WTC11 (cell line): Measurements from ENCODE around the gene GPD1L. TPM values are rescaled to one million over a fixed set of nuclear protein-coding genes. Genes with fewer than 3 reads are reported as not detected.

Experiments used
- ATAC-seq: fragments of 200-7000 bp; cut with Tn5 transposase; 2 replicates; pipeline ENCODE4 v1.10.0; 2021; ENCODE audit warnings: mild to moderate bottlenecking, moderate library complexity
- CTCF ChIA-PET: fragments of 300-600 bp; sonication (Branson Sonifier 250); formaldehyde crosslinking; loops from one replicate; lab custom pipeline; 2021; ENCODE audit warnings: antibody characterized with exemption; lab: Charles Lee
- POLR2A ChIA-PET: fragments of 350-600 bp; sonication (Branson Sonifier 250); formaldehyde crosslinking; loops from one replicate; lab custom pipeline; 2021; ENCODE audit warnings: antibody characterized with exemption; lab: Charles Lee
- DNase-seq: peaks from one replicate; pipeline ENCODE4 v3.0.0; 2021; ENCODE audit warnings: low spot score
- H3K27ac Mint-ChIP-seq: 2 replicates; pipeline ENCODE4 v1.8.0; 2021; ENCODE audit warnings: mixed read lengths
- H3K27me3 Mint-ChIP-seq: 2 replicates; pipeline ENCODE4 v1.8.0; 2021; ENCODE audit warnings: low read depth, mild to moderate bottlenecking, moderate library complexity, mixed read lengths
- H3K36me3 Mint-ChIP-seq: 2 replicates; pipeline ENCODE4 v1.8.0; 2021; ENCODE audit warnings: mixed read lengths
- H3K4me1 Mint-ChIP-seq: 2 replicates; pipeline ENCODE4 v1.8.0; 2022; ENCODE audit warnings: mixed read lengths
- H3K4me3 Mint-ChIP-seq: 2 replicates; pipeline ENCODE4 v1.8.0; 2021; ENCODE audit warnings: mild to moderate bottlenecking, moderate library complexity, mixed read lengths
- H3K9me3 Mint-ChIP-seq: 2 replicates; pipeline ENCODE4 v1.8.0; 2021; ENCODE audit warnings: mixed read lengths
- ATF2 ChIP-seq: sonication (generic); formaldehyde crosslinking; IDR thresholded peaks from 2 replicates; pipeline ENCODE4 v1.8.1; 2022; ENCODE audit warnings: low read depth, missing genetic modification reagents, borderline replicate concordance
- CDX4 ChIP-seq: fragments of 250-450 bp; sonication (Bioruptor Pico); IDR thresholded peaks from 2 replicates; pipeline ENCODE4 v1.9.0; 2021; ENCODE audit warnings: moderate library complexity, mild to moderate bottlenecking, inconsistent platforms, borderline replicate concordance
- CREB1 ChIP-seq: sonication (generic); formaldehyde crosslinking; IDR thresholded peaks from 2 replicates; pipeline ENCODE4 v1.8.0; 2023; ENCODE audit warnings: mild to moderate bottlenecking, missing genetic modification reagents
- E2F1 ChIP-seq: sonication (generic); formaldehyde crosslinking; IDR thresholded peaks from 2 replicates; pipeline ENCODE4 v1.8.0; 2022; ENCODE audit warnings: mild to moderate bottlenecking, missing genetic modification reagents
- EMX1 ChIP-seq: fragments of 250-450 bp; sonication (Bioruptor Pico); IDR thresholded peaks from 2 replicates; pipeline ENCODE4 v1.8.0; 2021; ENCODE audit warnings: mild to moderate bottlenecking
- FOXK1 ChIP-seq: sonication (generic); formaldehyde crosslinking; IDR thresholded peaks from 2 replicates; pipeline ENCODE4 v1.8.0; 2022; ENCODE audit warnings: mild to moderate bottlenecking, moderate library complexity, missing genetic modification reagents
- FOXP1 ChIP-seq: sonication (generic); formaldehyde crosslinking; IDR thresholded peaks from 2 replicates; pipeline ENCODE4 v1.8.0; 2022; ENCODE audit warnings: missing genetic modification reagents, mild to moderate bottlenecking, moderate library complexity, borderline replicate concordance
- GABPB1 ChIP-seq: sonication (generic); formaldehyde crosslinking; IDR thresholded peaks from 2 replicates; pipeline ENCODE4 v1.8.1; 2023; ENCODE audit warnings: mild to moderate bottlenecking, missing genetic modification reagents
- JAZF1 ChIP-seq: fragments of 250-450 bp; sonication (Bioruptor Pico); IDR thresholded peaks from 2 replicates; pipeline ENCODE4 v1.9.0; 2021; ENCODE audit warnings: moderate library complexity, mild to moderate bottlenecking, inconsistent platforms
- MLX ChIP-seq: sonication (generic); formaldehyde crosslinking; IDR thresholded peaks from 2 replicates; pipeline ENCODE4 v1.8.1; 2023; ENCODE audit warnings: mild to moderate bottlenecking, missing genetic modification reagents, moderate library complexity
- NFATC4 ChIP-seq: fragments of 250-450 bp; sonication (Bioruptor Pico); IDR thresholded peaks from 2 replicates; pipeline ENCODE4 v1.9.0; 2021; ENCODE audit warnings: mild to moderate bottlenecking
- NFYB ChIP-seq: sonication (generic); formaldehyde crosslinking; conservative IDR thresholded peaks from 2 replicates; pipeline ENCODE4 v1.8.0; 2022; ENCODE audit warnings: low read depth, missing genetic modification reagents
- PRRX2 ChIP-seq: fragments of 250-450 bp; sonication (Bioruptor Pico); IDR thresholded peaks from 2 replicates; pipeline ENCODE4 v1.8.0; 2021; ENCODE audit warnings: mild to moderate bottlenecking
- RELA ChIP-seq: sonication (generic); formaldehyde crosslinking; IDR thresholded peaks from 2 replicates; pipeline ENCODE4 v1.8.1; 2022; ENCODE audit warnings: missing genetic modification reagents, mild to moderate bottlenecking, borderline replicate concordance
- SOX15 ChIP-seq: fragments of 250-450 bp; sonication (Bioruptor Pico); IDR thresholded peaks from 2 replicates; pipeline ENCODE4 v1.9.0; 2021; ENCODE audit warnings: mild to moderate bottlenecking
- TP53 ChIP-seq: sonication (generic); formaldehyde crosslinking; IDR thresholded peaks from 2 replicates; pipeline ENCODE4 v1.8.1; 2023; ENCODE audit warnings: mild to moderate bottlenecking, missing genetic modification reagents
- ZBTB21 ChIP-seq: sonication (generic); formaldehyde crosslinking; IDR thresholded peaks from 2 replicates; pipeline ENCODE4 v1.8.1; 2023; ENCODE audit warnings: mild to moderate bottlenecking, missing genetic modification reagents, borderline replicate concordance
- ZBTB43 ChIP-seq: sonication (generic); formaldehyde crosslinking; IDR thresholded peaks from 2 replicates; pipeline ENCODE4 v1.8.1; 2023; ENCODE audit warnings: mild to moderate bottlenecking, missing genetic modification reagents
- total RNA-seq: library from RNA; stranded (reverse); gene quantifications from 3 replicates; pipeline ENCODE4 v1.2.3, GENCODE V29; 2021
- TF ChIP-seq, protein P1 (sequence below): sonication (generic); formaldehyde crosslinking; IDR thresholded peaks from 2 replicates; pipeline ENCODE4 v1.8.1; 2023; ENCODE audit warnings: mild to moderate bottlenecking, missing genetic modification reagents, borderline replicate concordance
- TF ChIP-seq, protein P2 (sequence below): fragments of 250-450 bp; sonication (Bioruptor Pico); IDR thresholded peaks from 2 replicates; pipeline ENCODE4 v2.1.2; 2022; ENCODE audit warnings: mild to moderate bottlenecking, moderate library complexity

Gene GPD1L
- total RNA-seq, 1 experiment from 2014 or later: 5.8 TPM

GRCh38 chr3:32082721-32083120, 23.7 kb upstream of the GPD1L start:
- Mint-ChIP-seq H3K27me3 (no peaks in the 10 kb centered on the region; the same call in 1 of the 2 replicates), H3K36me3 (no peaks in the 10 kb centered on the region), H3K4me1 (peaks cover 3% of the 10 kb centered on the region), H3K9me3 (peaks cover 11% of the 10 kb centered on the region), H3K4me3 (no peak overlapping the region), H3K27ac (no peak overlapping the region)
- TF ChIP-seq MLX (CRISPR knock-in tag): no peak
- POLR2A ChIA-PET: no interaction called here
- CTCF ChIA-PET: no interaction called here
- DNase-seq (no peak), ATAC-seq (no peak)

- Mint-ChIP-seq H3K4me1 (no peaks in the 10 kb centered on the region), H3K27me3 (no peaks in the 10 kb centered on the region; the same call in 1 of the 2 replicates), H3K4me3 (no peak overlapping the region), H3K36me3 (no peaks in the 10 kb centered on the region)
- CTCF ChIA-PET: no interaction called here
- POLR2A ChIA-PET: interaction anchor here (0.7 kb wide), 1 partner anchor 11 kb away, joined by 4 read pairs; no protein-coding TSS in a partner anchor
- DNase-seq (no peak), ATAC-seq (no peak)
- TF ChIP-seq SOX15 (CRISPR knock-in tag): no peak
- no peak for TF ChIP-seq ZBTB21 (CRISPR knock-in tag)
- TF ChIP-seq CDX4: no peak
- no peak for TF ChIP-seq ZBTB43 (CRISPR knock-in tag)
- TF ChIP-seq, protein P1, sequence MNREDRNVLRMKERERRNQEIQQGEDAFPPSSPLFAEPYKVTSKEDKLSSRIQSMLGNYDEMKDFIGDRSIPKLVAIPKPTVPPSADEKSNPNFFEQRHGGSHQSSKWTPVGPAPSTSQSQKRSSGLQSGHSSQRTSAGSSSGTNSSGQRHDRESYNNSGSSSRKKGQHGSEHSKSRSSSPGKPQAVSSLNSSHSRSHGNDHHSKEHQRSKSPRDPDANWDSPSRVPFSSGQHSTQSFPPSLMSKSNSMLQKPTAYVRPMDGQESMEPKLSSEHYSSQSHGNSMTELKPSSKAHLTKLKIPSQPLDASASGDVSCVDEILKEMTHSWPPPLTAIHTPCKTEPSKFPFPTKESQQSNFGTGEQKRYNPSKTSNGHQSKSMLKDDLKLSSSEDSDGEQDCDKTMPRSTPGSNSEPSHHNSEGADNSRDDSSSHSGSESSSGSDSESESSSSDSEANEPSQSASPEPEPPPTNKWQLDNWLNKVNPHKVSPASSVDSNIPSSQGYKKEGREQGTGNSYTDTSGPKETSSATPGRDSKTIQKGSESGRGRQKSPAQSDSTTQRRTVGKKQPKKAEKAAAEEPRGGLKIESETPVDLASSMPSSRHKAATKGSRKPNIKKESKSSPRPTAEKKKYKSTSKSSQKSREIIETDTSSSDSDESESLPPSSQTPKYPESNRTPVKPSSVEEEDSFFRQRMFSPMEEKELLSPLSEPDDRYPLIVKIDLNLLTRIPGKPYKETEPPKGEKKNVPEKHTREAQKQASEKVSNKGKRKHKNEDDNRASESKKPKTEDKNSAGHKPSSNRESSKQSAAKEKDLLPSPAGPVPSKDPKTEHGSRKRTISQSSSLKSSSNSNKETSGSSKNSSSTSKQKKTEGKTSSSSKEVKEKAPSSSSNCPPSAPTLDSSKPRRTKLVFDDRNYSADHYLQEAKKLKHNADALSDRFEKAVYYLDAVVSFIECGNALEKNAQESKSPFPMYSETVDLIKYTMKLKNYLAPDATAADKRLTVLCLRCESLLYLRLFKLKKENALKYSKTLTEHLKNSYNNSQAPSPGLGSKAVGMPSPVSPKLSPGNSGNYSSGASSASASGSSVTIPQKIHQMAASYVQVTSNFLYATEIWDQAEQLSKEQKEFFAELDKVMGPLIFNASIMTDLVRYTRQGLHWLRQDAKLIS (CRISPR knock-in tag): no peak
- no peak for TF ChIP-seq GABPB1 (CRISPR knock-in tag)
- no peak for TF ChIP-seq PRRX2 (CRISPR knock-in tag)
- TF ChIP-seq NFATC4: no peak
- TF ChIP-seq FOXK1 (CRISPR knock-in tag): no peak
- no peak for TF ChIP-seq RELA (CRISPR knock-in tag)
- no peak for TF ChIP-seq E2F1
- no peak for TF ChIP-seq JAZF1 (CRISPR knock-in tag)
- no peak for TF ChIP-seq EMX1 (CRISPR knock-in tag)
- no peak for TF ChIP-seq ATF2 (CRISPR knock-in tag)
- TF ChIP-seq FOXP1: no peak
- TF ChIP-seq CREB1 (CRISPR knock-in tag): no peak
- TF ChIP-seq, protein P2, sequence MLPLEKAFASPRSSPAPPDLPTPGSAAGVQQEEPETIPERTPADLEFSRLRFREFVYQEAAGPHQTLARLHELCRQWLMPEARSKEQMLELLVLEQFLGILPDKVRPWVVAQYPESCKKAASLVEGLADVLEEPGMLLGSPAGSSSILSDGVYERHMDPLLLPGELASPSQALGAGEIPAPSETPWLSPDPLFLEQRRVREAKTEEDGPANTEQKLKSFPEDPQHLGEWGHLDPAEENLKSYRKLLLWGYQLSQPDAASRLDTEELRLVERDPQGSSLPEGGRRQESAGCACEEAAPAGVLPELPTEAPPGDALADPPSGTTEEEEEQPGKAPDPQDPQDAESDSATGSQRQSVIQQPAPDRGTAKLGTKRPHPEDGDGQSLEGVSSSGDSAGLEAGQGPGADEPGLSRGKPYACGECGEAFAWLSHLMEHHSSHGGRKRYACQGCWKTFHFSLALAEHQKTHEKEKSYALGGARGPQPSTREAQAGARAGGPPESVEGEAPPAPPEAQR (CRISPR knock-in tag): no peak
- no peak for TF ChIP-seq NFYB
- TF ChIP-seq TP53 (CRISPR knock-in tag): no peak
- TF ChIP-seq, all 79 proteins: peak for 0
- Mint-ChIP-seq H3K9me3 (peaks cover 12% of the 10 kb centered on the region), H3K27ac (no peak overlapping the region)
Observed at GRCh38 chr3:32083702-32084270, 22.6 kb upstream of the GPD1L start.
